NCI-H69 (cell line): ENCODE measurements around the gene TELO2.
"Not testable (repeated sequence)": the region's sequence is repeated elsewhere in the genome, so short reads cannot be mapped to it uniquely, and the experiment has no call there.

Source experiments
- DNase-seq: peaks from one replicate; lab custom pipeline; 2025; lab: John Stamatoyannopoulos, UW

The TELO2 gene

GRCh38 chr16:1475552-1476114, 17.5 kb upstream of the TELO2 start:
- DNase-seq = no peak

- DNase-seq = no peak
Observed at GRCh38 chr16:1477033-1477432, 16.1 kb upstream of the TELO2 start.

GRCh38 chr16:1478937-1479336, 14.2 kb upstream of the TELO2 start:
- DNase-seq = not testable (repeated sequence)

- no peak for DNase-seq
Observed at GRCh38 chr16:1481906-1482835, 11.0 kb upstream of the TELO2 start.

DNA sequence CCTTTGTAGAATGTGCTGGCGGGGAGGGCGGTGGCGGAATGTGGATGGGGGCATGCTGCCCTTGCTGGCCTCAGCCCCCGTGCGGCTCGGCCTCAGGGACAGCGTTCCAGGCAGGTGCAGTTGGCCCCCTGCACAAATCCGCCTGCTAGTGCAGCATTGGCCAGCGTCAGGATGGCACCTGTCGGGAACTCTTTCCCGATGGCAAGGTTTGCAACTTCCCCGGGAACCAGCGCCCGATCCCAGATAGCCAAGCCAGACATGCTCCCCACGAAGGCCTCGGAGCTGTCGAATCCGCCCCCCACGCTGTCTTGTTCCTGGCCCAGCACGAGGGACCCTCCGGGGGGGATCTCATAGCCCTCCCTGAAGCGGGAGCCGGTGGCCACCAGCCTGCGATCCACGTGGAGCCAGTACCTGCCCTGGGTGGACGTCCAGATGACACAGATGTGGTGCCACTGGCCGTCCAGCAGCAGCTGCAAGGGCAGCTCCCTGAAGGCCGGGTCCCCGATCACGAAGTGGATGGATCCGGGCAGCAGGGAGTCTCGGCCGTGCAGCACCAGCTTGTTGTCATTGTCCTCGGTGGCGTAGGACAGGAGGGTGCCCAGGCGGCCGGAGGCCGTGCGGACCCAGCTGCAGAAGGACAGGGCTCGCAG, 7.2 kb upstream of the TELO2 start:
- no peak for DNase-seq

- no peak for DNase-seq
Observed at GRCh38 chr16:1486551-1487390, 6.4 kb upstream of the TELO2 start.

DNA sequence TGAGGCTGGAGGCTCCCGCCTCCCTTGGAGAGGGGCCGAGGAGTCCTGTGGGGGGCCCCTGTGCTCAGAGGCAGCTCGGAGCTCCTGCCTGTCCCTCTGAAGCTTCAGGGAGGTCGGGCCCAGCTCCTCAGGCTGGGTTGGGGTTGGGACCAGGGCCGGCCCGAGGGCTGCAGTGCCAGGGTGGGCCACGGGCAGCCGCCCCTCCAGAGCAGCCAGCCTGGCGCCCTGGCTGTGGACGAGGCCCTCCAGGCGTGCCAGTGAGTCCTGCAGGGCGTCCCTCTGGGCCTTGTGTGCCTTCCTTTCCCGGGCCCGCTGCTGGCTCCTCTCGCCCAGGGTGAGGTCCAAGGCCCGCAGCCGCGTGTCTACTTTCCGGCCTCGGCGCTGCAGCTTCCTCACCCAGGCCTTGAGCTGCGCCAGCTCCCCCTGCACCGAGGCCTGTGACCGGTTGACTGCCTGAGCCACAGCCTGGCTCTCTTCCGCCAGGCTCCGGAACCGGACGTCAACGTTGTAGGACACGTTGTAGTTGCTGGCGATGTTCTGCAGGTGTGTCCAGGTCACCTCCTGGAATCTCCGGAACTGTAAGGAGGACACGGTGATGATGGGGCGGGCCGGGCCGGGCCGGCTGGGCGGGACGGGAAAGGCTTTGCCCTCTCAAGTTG, 5.6 kb upstream of the TELO2 start:
- no peak for DNase-seq

DNA sequence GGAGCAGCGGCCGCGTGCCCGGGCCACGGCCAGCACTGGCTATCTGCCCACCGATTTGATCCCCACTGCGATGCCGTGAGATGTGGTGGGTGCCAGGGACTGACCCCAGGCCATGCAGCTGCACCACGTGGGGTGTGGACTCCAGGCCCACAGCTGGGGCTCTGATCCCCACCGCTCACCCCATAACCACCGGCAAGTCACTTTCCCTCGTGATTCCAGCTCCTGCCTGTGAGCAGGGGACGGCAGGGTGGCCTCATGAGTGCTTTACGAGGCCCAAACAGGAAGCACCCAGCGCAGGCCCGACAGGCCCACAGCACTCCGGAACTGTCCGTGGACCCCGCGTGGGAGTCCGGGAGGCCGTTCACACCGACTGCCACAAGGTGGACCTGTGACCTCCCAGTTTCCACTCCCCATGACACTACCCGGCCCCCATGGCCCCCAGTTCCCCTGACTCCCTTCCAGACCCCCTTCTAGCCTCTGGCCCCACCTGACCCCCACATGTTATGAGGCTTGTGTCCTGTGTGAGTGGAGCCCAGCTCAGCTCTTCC, 5.0 kb upstream of the TELO2 start:
- no peak for DNase-seq

- no peak for DNase-seq
Observed at GRCh38 chr16:1488619-1489018, 4.5 kb upstream of the TELO2 start, which contains the start of gene PTX4. PTX4 (minus strand) TSS chr16:1488944; CDS start chr16:1488909, 35 bp downstream.

DNA sequence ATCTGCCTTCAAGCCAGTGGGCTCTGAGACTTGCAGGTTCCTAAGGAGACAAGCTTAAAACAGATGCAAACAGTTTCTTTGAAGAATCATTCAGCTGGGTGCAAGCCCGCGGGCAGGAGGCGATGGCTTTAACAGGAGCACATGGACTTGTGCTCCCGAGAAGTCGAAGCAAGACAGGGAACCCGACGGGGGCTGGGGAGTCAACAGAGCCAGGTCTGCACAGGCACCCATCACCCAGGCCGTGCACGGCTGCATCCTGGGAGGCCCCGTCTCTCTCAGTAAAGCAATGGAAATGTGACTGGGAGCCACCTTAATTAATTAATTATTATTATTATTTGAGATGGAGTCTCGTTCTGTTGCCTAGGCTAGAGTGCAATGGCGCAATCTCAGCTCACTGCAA, 4.1 kb upstream of the TELO2 start:
- no peak for DNase-seq

DNA sequence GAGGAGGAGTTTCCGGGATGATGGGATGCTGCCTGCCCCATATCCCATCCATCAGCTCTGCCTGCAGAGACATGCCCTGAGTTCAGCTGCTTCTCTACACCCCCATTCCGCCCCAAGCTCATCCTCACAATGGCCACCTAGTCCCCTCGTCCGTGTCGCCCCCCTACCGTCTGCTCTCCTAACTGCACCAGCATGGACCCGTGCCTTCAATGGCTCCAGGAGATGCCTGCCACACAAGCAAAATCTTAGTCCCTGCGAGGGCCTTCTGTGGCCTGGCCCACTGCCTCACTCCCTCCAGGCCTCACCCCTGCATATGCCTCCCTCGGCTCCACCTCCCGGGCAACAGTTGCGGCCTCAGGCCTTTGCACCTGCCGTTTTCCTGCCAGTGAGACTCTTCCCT, 1.8 kb upstream of the TELO2 start:
- peak; percentile 43 for DNase-seq

DNA sequence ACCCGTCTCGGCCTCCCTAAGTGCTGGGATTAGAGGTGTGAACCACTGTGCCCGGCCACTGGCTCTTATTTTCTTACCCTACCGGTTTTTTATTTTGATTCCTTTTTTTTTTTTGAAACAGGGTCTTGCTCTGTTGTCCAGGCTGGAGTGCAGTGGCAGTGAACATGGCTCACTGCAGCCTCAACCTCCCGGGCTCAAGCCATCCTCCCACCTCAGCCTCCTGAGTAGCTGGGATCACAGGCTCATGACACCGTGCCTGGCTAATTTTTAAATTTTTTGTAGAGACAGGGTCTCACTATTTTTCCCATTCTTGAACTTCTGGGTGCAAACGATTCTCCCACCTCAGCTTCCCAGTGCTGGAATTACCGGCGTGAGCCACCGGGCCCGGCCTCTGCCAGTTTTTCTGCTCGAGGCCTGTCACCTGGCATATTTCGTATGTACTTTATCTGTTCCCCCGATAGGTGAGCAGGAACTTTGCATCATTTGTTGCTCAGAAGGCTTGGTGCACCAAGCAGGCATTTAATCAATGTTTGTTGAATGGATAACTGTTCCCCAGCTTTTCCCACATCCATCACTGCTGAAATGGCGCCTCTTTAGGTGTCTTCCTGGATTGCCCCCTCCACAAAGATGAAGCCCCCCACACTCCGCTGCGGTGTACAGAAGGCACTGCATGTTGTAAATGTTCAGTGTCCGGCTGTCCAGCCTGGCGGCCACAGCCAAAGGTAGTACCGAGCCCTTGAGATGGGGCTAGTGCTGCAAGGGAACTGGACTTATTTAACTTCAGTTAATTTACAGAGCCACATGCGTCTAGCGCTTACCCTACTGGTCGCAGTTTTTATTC, 858 bp upstream of the TELO2 start:
- no peak for DNase-seq

- peak; percentile 59 for DNase-seq
Observed at GRCh38 chr16:1493746-1494094, 560 bp downstream of the TELO2 start.

GRCh38 chr16:1494129-1494640, 1.0 kb downstream of the TELO2 start:
- DNase-seq = peak; percentile 23

DNA sequence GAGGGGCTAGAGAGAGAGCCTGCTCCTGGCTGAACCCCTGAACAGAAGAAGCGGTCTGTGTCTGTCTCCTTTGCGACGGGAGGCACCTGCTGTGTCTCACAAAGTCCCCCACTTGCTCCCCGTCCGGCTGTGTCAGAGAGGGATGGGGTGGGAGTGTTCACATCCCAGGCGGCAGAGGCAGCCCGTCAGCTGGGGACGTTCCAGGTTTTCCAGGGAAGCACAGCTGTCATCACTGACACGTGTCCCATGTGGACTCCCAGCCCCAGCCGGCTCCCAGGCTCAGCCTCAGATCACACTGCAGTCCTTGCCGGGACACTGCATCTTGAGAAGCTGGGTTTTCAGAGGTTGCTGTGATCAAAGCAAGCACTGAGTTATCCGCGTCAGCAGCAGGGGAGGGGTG, 1.6 kb downstream of the TELO2 start:
- no peak for DNase-seq

DNA sequence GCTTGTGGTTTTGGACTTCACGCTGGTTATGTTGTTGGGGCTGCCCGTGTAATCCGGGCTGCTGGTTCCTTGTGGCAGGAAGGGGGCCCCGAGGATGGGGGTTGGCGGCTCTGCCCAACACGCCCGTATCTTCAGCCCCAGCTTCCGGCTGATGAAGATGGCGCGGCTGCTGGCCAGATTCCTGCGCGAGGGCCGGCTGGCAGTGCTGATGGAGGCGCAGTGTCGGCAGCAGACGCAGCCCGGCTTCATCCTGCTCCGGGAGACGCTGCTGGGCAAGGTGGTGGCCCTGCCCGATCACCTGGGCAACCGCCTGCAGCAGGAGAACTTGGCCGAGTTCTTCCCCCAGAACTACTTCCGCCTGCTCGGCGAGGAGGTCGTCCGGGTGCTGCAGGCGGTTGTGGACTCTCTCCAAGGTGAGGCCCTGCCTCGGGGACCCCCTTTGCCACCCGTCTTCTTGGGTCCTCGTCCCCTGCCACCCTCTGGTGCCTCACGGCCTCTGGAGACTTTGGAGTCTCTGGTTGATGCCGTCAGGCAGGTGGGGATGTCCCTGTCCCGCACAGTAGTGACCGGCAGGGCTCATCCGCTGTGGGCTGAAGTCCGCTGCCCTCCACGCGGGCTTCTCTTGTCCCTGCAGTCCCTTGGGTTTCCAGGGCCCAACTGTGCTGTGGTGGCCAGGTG, 2.2 kb downstream of the TELO2 start:
- DNase-seq = no peak

DNA sequence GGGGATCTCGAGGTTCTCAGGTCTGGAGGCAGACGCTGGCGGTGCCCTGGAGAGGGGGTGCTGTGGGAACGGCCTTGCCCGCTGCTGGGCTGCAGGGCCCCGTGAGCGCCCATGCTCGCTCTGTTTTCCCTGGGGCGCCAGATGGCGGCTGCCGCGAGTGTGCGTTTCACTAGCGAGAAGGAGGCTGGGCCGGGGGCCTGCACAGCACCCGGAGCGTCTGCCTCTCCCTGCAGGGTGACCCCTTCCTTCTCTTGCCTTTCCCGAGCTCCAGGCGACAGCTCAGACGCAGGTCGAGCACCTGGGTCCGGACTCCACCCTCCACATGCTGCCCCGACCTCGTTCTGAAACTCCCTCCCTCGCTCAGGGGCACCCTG, 2.7 kb downstream of the TELO2 start:
- DNase-seq = no peak

DNA sequence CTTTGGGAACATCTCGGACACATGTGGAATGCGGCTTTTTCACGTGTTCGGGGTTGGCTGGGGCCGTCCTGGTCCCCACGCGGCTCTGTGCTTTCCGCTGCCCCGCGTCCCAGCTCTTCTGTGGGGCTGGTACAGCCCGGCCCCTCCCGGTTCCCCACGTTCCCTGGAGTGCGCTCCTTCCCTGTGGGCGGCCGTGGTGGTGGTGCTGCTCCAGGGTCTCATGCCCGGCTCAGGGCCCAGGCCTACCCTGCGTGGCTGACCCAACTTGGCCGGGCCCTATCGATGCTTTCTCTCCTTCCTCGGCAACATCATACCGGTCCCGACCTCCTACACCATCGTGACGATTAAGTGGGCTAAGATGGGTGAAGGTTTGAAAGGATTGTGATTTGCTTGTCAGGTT, 3.3 kb downstream of the TELO2 start:
- no peak for DNase-seq

DNA sequence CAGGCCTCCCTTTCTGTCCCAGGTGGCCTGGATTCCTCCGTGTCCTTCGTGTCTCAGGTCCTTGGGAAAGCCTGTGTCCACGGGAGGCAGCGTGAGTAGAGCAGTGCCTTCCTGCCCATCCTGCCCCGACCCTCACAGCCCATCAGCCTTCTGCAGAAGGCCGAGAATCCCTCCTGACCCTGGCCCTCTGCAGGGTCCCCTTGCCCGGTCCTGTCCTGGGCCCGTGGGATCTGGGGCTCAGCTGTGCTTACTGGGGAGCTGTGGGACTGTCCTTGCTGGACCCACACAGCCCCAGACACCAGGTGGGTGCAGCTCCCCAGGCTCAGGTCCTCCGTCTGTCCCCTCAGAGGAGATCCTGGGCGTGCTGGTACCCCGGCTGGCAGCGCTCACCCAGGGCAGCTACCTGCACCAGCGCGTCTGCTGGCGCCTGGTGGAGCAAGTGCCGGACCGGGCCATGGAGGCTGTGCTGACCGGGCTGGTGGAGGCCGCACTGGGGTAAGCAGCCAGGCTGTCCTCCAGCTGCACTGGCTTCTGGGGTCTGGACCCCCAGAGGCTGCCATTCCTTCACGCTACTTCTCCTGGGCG, 3.9 kb downstream of the TELO2 start:
- DNase-seq = no peak
